ENCODE data around the gene CPLANE1.

GRCh38 chr5:37222181-37222580 is 27.0 kb downstream of the CPLANE1 start:
- no peak for TF ChIP-seq CTCF (IDR thresholded peaks at IDR 0.05)
- TF ChIP-seq POLR2A (IDR thresholded peaks at IDR 0.05), result no peak
- no peak for TF ChIP-seq POLR2AphosphoS5 (IDR thresholded peaks at IDR 0.05)
- TF ChIP-seq EP300 (IDR thresholded peaks at IDR 0.05), result no peak
